ENCODE results near the gene KIAA0040. TPM values are rescaled to one million over a fixed set of nuclear protein-coding genes. Genes with fewer than 3 reads are reported as not detected.
A peak's percentile ranks its signal among the peaks of the same experiment; 100 is the strongest.

The KIAA0040 gene
- total and polyA plus RNA-seq, 10 of the 15 experiments (the other 5 are each of a cell fraction or from before 2014, with no cell fraction given), result 7.6 to 47.7 (median 23.5) TPM

DNA sequence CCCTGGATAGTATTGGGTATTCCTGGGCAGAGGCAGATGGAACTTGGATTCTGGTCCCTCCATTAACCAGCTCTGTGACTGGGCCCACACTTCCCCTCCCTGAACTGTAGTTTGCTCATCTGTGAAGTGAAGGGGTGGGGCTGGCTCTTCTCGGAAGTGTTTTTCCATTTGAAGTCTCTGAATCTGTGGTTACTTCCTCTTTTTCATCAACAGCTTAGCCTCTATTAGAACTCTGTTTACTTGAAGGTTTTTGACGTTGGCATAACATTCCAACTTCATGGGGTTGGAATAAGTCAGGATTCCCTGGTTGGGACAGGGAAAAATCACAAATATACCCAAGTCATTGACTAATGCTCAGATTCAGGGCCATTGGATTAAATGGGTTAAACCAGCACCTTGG is 3.6 kb downstream of the KIAA0040 start:
- ChIA-PET POLR2A (interaction anchor here (0.8 to 4.1 kb wide), 7 partner anchors 9 to 176 kb away, joined by 3 to 24 read pairs (median 3); no protein-coding TSS in a partner anchor), SMC1A (ENCODE audit: uncharacterized antibody, unreplicated experiment) (interaction anchor here (0.7 to 5.7 kb wide), 26 partner anchors 9 to 129 kb away, joined by 3 to 51 read pairs (median 6); no protein-coding TSS in a partner anchor), CTCF (interaction anchor here (0.9 to 9.1 kb wide), 16 partner anchors 8 to 184 kb away, joined by 3 to 72 read pairs (median 6); no protein-coding TSS in a partner anchor), RAD21 (ENCODE audit: unreplicated experiment) (interaction anchor here (1.0 to 6.2 kb wide), 8 partner anchors 15 to 224 kb away, joined by 3 to 58 read pairs (median 18); no protein-coding TSS in a partner anchor)
- Histone ChIP-seq H4K20me1 (ENCODE audit: control insufficient read depth, insufficient read depth) (no peaks in the 10 kb centered on the region), H3K9me3 (replicated peaks; ENCODE audit: control insufficient read depth, insufficient read depth, low read length) (no peaks in the 10 kb centered on the region), H3K36me3 (ENCODE audit: control insufficient read depth in 2 of 2, insufficient read depth in 2 of 2, low read length in 1 of 2) (peaks cover 0 to 5% of the 10 kb centered on the region in 2 experiments; a peak in 1 of 4 replicates), H3K4me1 (ENCODE audit: control insufficient read depth, insufficient read depth, low read length) (peaks cover 31% of the 10 kb centered on the region), H3K9ac (ENCODE audit: control insufficient read depth, insufficient read depth, low read length) (peak overlapping the region; percentile 41), H3K27me3 (replicated peaks in 1 of 2; ENCODE audit: control insufficient read depth in 2 of 2, insufficient read depth in 2 of 2, low read length in 1 of 2) (no peaks in the 10 kb centered on the region), H2AFZ (ENCODE audit: control insufficient read depth, low read depth, low read length) (peak overlapping the region; percentile 16; the same call in 1 of the 2 replicates), H3K4me3 (peak overlapping the region; percentile 83), H3K4me2 (ENCODE audit: control insufficient read depth, insufficient read depth) (peak overlapping the region; percentile 98), H3K27ac (ENCODE audit: control insufficient read depth, insufficient read depth) (peak overlapping the region; percentile 87), H3K79me2 (ENCODE audit: control insufficient read depth, insufficient read depth, low read length) (peaks cover 63% of the 10 kb centered on the region)
- intact Hi-C loops (cut with micrococcal nuclease; ENCODE audit: unreplicated experiment) (no loop called here), in situ Hi-C loops (cut with MboI) (no loop called here)
- 0% methylated on average over 2 of the region's 2 CpGs for WGBS (ENCODE audit: insufficient coverage, insufficient replicate concordance, low lambda C conversion rate, missing lambda C conversion rate)
- no TSS peak for BruUV-seq (replicated peaks)
- ATAC-seq, result peak; percentile 73
- peak; percentile 49 for FAIRE-seq
- peak; percentile 67 for DNase-seq (ENCODE audit: low read depth, low spot score)
- TF ChIP-seq SP1 (IDR thresholded peaks at IDR 0.05; ENCODE audit: low read depth, low read length) (no peak), RUNX3 (IDR thresholded peaks at IDR 0.05; ENCODE audit: low read length) (peak; percentile 79), SMC3 (IDR thresholded peaks at IDR 0.05; ENCODE audit: borderline replicate concordance, low read length) (no peak), ESRRA (IDR thresholded peaks at IDR 0.05; ENCODE audit: low read length) (no peak), TAF1 (IDR thresholded peaks at IDR 0.05; ENCODE audit: borderline replicate concordance, low read depth, low read length) (no peak), CREM (IDR thresholded peaks at IDR 0.05; ENCODE audit: low read depth) (peak; percentile 44; the same call in 1 of the 2 replicates), CHD4 (IDR thresholded peaks at IDR 0.05) (no peak), YY1 (IDR thresholded peaks at IDR 0.05; ENCODE audit: low read depth, low read length) (0 out of 2 replicates have a peak, but pooled peaks have one; percentile 20), PAX8 (IDR thresholded peaks at IDR 0.05) (no peak), NFIC (IDR thresholded peaks at IDR 0.05; ENCODE audit: low read depth, low read length) (0 out of 2 replicates have a peak, but pooled peaks have one; percentile 34), MTA2 (IDR thresholded peaks at IDR 0.05; ENCODE audit: low read depth) (peak; percentile 43; the same call in 1 of the 2 replicates), ZNF24 (IDR thresholded peaks at IDR 0.05) (no peak), MTA3 (IDR thresholded peaks at IDR 0.05; ENCODE audit: borderline replicate concordance, low read length) (no peak), GATAD2B (conservative IDR thresholded peaks at IDR 0.05; ENCODE audit: low read depth) (no peak; the same call in 1 of the 2 replicates)
- TF ChIP-seq, protein P1, sequence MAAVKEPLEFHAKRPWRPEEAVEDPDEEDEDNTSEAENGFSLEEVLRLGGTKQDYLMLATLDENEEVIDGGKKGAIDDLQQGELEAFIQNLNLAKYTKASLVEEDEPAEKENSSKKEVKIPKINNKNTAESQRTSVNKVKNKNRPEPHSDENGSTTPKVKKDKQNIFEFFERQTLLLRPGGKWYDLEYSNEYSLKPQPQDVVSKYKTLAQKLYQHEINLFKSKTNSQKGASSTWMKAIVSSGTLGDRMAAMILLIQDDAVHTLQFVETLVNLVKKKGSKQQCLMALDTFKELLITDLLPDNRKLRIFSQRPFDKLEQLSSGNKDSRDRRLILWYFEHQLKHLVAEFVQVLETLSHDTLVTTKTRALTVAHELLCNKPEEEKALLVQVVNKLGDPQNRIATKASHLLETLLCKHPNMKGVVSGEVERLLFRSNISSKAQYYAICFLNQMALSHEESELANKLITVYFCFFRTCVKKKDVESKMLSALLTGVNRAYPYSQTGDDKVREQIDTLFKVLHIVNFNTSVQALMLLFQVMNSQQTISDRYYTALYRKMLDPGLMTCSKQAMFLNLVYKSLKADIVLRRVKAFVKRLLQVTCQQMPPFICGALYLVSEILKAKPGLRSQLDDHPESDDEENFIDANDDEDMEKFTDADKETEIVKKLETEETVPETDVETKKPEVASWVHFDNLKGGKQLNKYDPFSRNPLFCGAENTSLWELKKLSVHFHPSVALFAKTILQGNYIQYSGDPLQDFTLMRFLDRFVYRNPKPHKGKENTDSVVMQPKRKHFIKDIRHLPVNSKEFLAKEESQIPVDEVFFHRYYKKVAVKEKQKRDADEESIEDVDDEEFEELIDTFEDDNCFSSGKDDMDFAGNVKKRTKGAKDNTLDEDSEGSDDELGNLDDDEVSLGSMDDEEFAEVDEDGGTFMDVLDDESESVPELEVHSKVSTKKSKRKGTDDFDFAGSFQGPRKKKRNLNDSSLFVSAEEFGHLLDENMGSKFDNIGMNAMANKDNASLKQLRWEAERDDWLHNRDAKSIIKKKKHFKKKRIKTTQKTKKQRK (IDR thresholded peaks at IDR 0.05; ENCODE audit: low read depth, low read length), result no peak
- TF ChIP-seq, protein P2, sequence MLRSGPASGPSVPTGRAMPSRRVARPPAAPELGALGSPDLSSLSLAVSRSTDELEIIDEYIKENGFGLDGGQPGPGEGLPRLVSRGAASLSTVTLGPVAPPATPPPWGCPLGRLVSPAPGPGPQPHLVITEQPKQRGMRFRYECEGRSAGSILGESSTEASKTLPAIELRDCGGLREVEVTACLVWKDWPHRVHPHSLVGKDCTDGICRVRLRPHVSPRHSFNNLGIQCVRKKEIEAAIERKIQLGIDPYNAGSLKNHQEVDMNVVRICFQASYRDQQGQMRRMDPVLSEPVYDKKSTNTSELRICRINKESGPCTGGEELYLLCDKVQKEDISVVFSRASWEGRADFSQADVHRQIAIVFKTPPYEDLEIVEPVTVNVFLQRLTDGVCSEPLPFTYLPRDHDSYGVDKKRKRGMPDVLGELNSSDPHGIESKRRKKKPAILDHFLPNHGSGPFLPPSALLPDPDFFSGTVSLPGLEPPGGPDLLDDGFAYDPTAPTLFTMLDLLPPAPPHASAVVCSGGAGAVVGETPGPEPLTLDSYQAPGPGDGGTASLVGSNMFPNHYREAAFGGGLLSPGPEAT (IDR thresholded peaks at IDR 0.05; ENCODE audit: low read depth), result peak; percentile 82
- TF ChIP-seq, protein P3, sequence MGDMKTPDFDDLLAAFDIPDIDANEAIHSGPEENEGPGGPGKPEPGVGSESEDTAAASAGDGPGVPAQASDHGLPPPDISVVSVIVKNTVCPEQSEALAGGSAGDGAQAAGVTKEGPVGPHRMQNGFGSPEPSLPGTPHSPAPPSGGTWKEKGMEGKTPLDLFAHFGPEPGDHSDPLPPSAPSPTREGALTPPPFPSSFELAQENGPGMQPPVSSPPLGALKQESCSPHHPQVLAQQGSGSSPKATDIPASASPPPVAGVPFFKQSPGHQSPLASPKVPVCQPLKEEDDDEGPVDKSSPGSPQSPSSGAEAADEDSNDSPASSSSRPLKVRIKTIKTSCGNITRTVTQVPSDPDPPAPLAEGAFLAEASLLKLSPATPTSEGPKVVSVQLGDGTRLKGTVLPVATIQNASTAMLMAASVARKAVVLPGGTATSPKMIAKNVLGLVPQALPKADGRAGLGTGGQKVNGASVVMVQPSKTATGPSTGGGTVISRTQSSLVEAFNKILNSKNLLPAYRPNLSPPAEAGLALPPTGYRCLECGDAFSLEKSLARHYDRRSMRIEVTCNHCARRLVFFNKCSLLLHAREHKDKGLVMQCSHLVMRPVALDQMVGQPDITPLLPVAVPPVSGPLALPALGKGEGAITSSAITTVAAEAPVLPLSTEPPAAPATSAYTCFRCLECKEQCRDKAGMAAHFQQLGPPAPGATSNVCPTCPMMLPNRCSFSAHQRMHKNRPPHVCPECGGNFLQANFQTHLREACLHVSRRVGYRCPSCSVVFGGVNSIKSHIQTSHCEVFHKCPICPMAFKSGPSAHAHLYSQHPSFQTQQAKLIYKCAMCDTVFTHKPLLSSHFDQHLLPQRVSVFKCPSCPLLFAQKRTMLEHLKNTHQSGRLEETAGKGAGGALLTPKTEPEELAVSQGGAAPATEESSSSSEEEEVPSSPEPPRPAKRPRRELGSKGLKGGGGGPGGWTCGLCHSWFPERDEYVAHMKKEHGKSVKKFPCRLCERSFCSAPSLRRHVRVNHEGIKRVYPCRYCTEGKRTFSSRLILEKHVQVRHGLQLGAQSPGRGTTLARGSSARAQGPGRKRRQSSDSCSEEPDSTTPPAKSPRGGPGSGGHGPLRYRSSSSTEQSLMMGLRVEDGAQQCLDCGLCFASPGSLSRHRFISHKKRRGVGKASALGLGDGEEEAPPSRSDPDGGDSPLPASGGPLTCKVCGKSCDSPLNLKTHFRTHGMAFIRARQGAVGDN (IDR thresholded peaks at IDR 0.05), result no peak
